Measurements from ENCODE around the gene HTT.
A peak's percentile ranks its signal among the peaks of the same experiment; 100 is the strongest.

Gene HTT

GRCh38 chr4:3074078-3074845 is at the start of gene HTT, which contains the start of gene HTT-AS:
HTT (plus strand) TSS chr4:3074681; CDS start chr4:3074826, 145 bp downstream.
HTT-AS (minus strand) TSS chr4:3074538.
- DNase-seq (ENCODE audit: low spot score) = peak; percentile 96

GRCh38 chr4:3025881-3026280 is 48.6 kb upstream of the HTT start:
- no peak for DNase-seq (ENCODE audit: low spot score)

- no peak for DNase-seq (ENCODE audit: low spot score)
Measured at GRCh38 chr4:3026540-3026939, 47.9 kb upstream of the HTT start.

GRCh38 chr4:3029464-3029863 is 45.0 kb upstream of the HTT start:
- DNase-seq (ENCODE audit: low spot score) = no peak

GRCh38 chr4:3030566-3031356 is 43.7 kb upstream of the HTT start:
- no peak for DNase-seq (ENCODE audit: low spot score)

GRCh38 chr4:3031357-3032082 is 43.0 kb upstream of the HTT start:
- DNase-seq (ENCODE audit: low spot score) = no peak

- DNase-seq (ENCODE audit: low spot score) = no peak
Measured at GRCh38 chr4:3034231-3034630, 40.2 kb upstream of the HTT start.

- DNase-seq (ENCODE audit: low spot score) = no peak
Measured at GRCh38 chr4:3035249-3035648, 39.2 kb upstream of the HTT start.

GRCh38 chr4:3035674-3036073 is 38.8 kb upstream of the HTT start:
- DNase-seq (ENCODE audit: low spot score) = no peak

GRCh38 chr4:3036131-3036952 is 38.1 kb upstream of the HTT start:
- no peak for DNase-seq (ENCODE audit: low spot score)

GRCh38 chr4:3037957-3038461 is 36.5 kb upstream of the HTT start:
- DNase-seq (ENCODE audit: low spot score) = no peak

- DNase-seq (ENCODE audit: low spot score) = no peak
Measured at GRCh38 chr4:3039706-3040366, 34.6 kb upstream of the HTT start.

- no peak for DNase-seq (ENCODE audit: low spot score)
Measured at GRCh38 chr4:3040452-3041191, 33.9 kb upstream of the HTT start.

- DNase-seq (ENCODE audit: low spot score) = no peak
Measured at GRCh38 chr4:3041192-3042142, 33.0 kb upstream of the HTT start.

GRCh38 chr4:3042226-3042625 is 32.3 kb upstream of the HTT start:
- no peak for DNase-seq (ENCODE audit: low spot score)

GRCh38 chr4:3043282-3044020 is 31.0 kb upstream of the HTT start:
- no peak for DNase-seq (ENCODE audit: low spot score)

- DNase-seq (ENCODE audit: low spot score) = no peak
Measured at GRCh38 chr4:3044870-3045819, 29.3 kb upstream of the HTT start.
